B cell (primary cell): ENCODE measurements around the gene SPOCK1. TPM values are rescaled to one million over a fixed set of nuclear protein-coding genes. Genes with fewer than 3 reads are reported as not detected.

Source experiments
- ATAC-seq: fragments of 200-7000 bp; cut with Tn5 transposase; one replicate; pipeline ENCODE4 v1.10.0; 2021; ENCODE audit warnings: low read depth, mild to moderate bottlenecking, moderate number of reproducible peaks, moderate library complexity
- CTCF ChIA-PET: fragments of 350-600 bp; sonication (Branson Sonifier 250); formaldehyde crosslinking; loops from one replicate; lab custom pipeline; 2021; ENCODE audit warnings: antibody characterized with exemption, inconsistent platforms; lab: Charles Lee
- POLR2A ChIA-PET: fragments of 350-600 bp; sonication (Branson Sonifier 250); formaldehyde crosslinking; loops from one replicate; lab custom pipeline; 2021; ENCODE audit warnings: antibody characterized with exemption; lab: Charles Lee
- DNase-seq: peaks from one replicate; pipeline ENCODE4 v3.0.0; 2013
- H2AFZ ChIP-seq: 2 replicates; pipeline ENCODE4 v1.6.1; 2012; ENCODE audit warnings: mild to moderate bottlenecking, low read depth, low read length; ENCODE audit not compliant: insufficient read depth, poor library complexity, severe bottlenecking
- H3K27ac ChIP-seq, 2 donors: 1 replicate in 1 of 2; 2 replicates in 1 of 2; pipeline ENCODE4 v1.5.1; 2012 to 2013; ENCODE audit warnings: low read length in 2 of 2, mild to moderate bottlenecking in 2 of 2, moderate library complexity in 1 of 2
- H3K27me3 ChIP-seq, 4 experiments: fragments of 200-600 bp in 1 of 4; sonication (generic) in 1 of 4; replicated peaks in 1 of 4; 1 replicate in 2 of 4; 2 replicates in 2 of 4; pipeline versions ENCODE4 v1.6.1 to v1.7.0; 2013 to 2016; ENCODE audit warnings: low read length in 3 of 4, mild to moderate bottlenecking in 2 of 4, mixed read lengths in 1 of 4, moderate library complexity in 1 of 4; ENCODE audit not compliant: insufficient read depth in 4 of 4, control insufficient read depth in 3 of 4; ENCODE audit errors: control extremely low read depth in 1 of 4
- H3K36me3 ChIP-seq, 2 experiments: replicated peaks in 1 of 2; 1 replicate in 1 of 2; 2 replicates in 1 of 2; pipeline versions ENCODE4 v1.6.1 to v1.7.1; 2013; ENCODE audit warnings: low read length in 1 of 2; ENCODE audit not compliant: insufficient read depth in 2 of 2, control insufficient read depth in 1 of 2; ENCODE audit errors: control extremely low read depth in 1 of 2, extremely low read depth in 1 of 2
- H3K4me1 ChIP-seq, 2 donors: fragments of 200-600 bp in 1 of 2; sonication (generic) in 1 of 2; 1 replicate in 1 of 2; 2 replicates in 1 of 2; pipeline versions ENCODE4 v1.5.1 to v1.6.1; 2013 to 2017; ENCODE audit warnings: low read length in 2 of 2; ENCODE audit not compliant: control insufficient read depth in 2 of 2, insufficient read depth in 2 of 2
- H3K4me2 ChIP-seq: replicated peaks from 2 replicates; pipeline ENCODE3; 2012; ENCODE audit warnings: mild to moderate bottlenecking, low read depth, low read length; ENCODE audit not compliant: poor library complexity, severe bottlenecking
- H3K4me3 ChIP-seq, 5 experiments: fragments of 200-600 bp in 1 of 5; sonication (generic) in 1 of 5; 1 replicate in 3 of 5; 2 replicates in 2 of 5; pipeline versions ENCODE4 v1.5.1 to v1.7.0; 2011 to 2016; ENCODE audit warnings: low read length in 4 of 5, mild to moderate bottlenecking in 4 of 5, low read depth in 2 of 5, control low read depth in 1 of 5, moderate library complexity in 1 of 5; ENCODE audit not compliant: insufficient read depth in 1 of 5; ENCODE audit errors: control extremely low read depth in 1 of 5, extremely low read depth in 1 of 5
- H3K79me2 ChIP-seq: fragments of 200-600 bp; sonication (generic); one replicate; pipeline ENCODE4 v1.6.0; 2016; ENCODE audit warnings: low read length; ENCODE audit not compliant: control insufficient read depth, insufficient read depth
- H3K9ac ChIP-seq: fragments of 200-600 bp; sonication (generic); 2 replicates; pipeline ENCODE4 v1.6.1; 2017; ENCODE audit warnings: mild to moderate bottlenecking, low read length, moderate library complexity
- H3K9me3 ChIP-seq, 3 donors: one replicate each; pipeline versions ENCODE4 v1.6.1 to v1.7.1; 2013; ENCODE audit warnings: low read length in 2 of 3; ENCODE audit not compliant: control insufficient read depth in 2 of 3, insufficient read depth in 1 of 3; ENCODE audit errors: control extremely low read depth in 1 of 3
- H4K20me1 ChIP-seq: 2 replicates; pipeline ENCODE4 v1.6.0; 2012; ENCODE audit warnings: mild to moderate bottlenecking, low read length; ENCODE audit not compliant: insufficient read depth, control insufficient read depth, poor library complexity, severe bottlenecking
- H3K27ac Mint-ChIP-seq: one replicate; pipeline ENCODE4 v1.8.0; 2021; ENCODE audit warnings: mixed read lengths
- H3K27me3 Mint-ChIP-seq: one replicate; pipeline ENCODE4 v1.8.0; 2021; ENCODE audit warnings: mixed read lengths
- H3K4me1 Mint-ChIP-seq: one replicate; pipeline ENCODE4 v1.8.0; 2021; ENCODE audit warnings: mixed read lengths
- H3K4me3 Mint-ChIP-seq: one replicate; pipeline ENCODE4 v1.8.0; 2021; ENCODE audit warnings: mixed read lengths
- H3K9me3 Mint-ChIP-seq: one replicate; pipeline ENCODE4 v1.8.0; 2022; ENCODE audit warnings: mixed read lengths; ENCODE audit not compliant: insufficient read depth
- CTCF ChIP-seq: fragments of 200-600 bp; IDR thresholded peaks from one replicate; pipeline ENCODE4 v1.8.0; 2022; ENCODE audit warnings: antibody characterized with exemption, mild to moderate bottlenecking
- EZH2 ChIP-seq: IDR thresholded peaks from 2 replicates; pipeline ENCODE4 v1.6.1; 2012; ENCODE audit warnings: borderline replicate concordance, low read depth, mild to moderate bottlenecking, moderate library complexity, low read length; ENCODE audit not compliant: insufficient read depth, poor library complexity, severe bottlenecking
- WGBS: methylation state at CpG from one replicate; pipeline ENCODE4 v1.1.5; 2013; ENCODE audit warnings: missing lambda C conversion rate; ENCODE audit not compliant: insufficient coverage; 5-methylcytosine and 5-hydroxymethylcytosine counted together
- intact Hi-C: fragments of 100-400 bp; cut with micrococcal nuclease; formaldehyde crosslinking; loops from one replicate; pipeline ENCODE4 v1.10.0; 2022
- polyA plus RNA-seq: library from polyadenylated mRNA; depleted of rRNA; stranded (reverse); fragments of >200 nt; gene quantifications from 2 replicates; pipeline ENCODE4 v1.2.3, GENCODE V29; 2012
- total RNA-seq, 2 donors: library from RNA; stranded (reverse); fragments of 120-200 nt in 1 of 2; gene quantifications; 1 replicate in 1 of 2; 2 replicates in 1 of 2; pipeline versions ENCODE4 v1.2.3 to v1.2.4, GENCODE V29; 2013 to 2022

The SPOCK1 gene
- total and polyA plus RNA-seq, 2 donors (not counting 1 experiment from before 2014, with no cell fraction given) = not detected

GRCh38 chr5:137521246-137521645 is 22.1 kb upstream of the SPOCK1 start:
- Histone ChIP-seq H4K20me1 (no peaks in the 10 kb centered on the region), H3K9me3 (peaks cover 0 to 9% (median 0%) of the 10 kb centered on the region in 3 donors), H3K4me2 (no peak overlapping the region), H2AFZ (no peak overlapping the region), H3K27me3 (peaks cover 0 to 5% (median 2%) of the 10 kb centered on the region in 4 experiments), H3K27ac (no peak overlapping the region), H3K79me2 (no peaks in the 10 kb centered on the region), H3K4me3 (no peak overlapping the region), H3K4me1 (no peaks in the 10 kb centered on the region), H3K9ac (no peak overlapping the region), H3K36me3 (no peaks in the 10 kb centered on the region)
- Mint-ChIP-seq H3K4me1 (no peaks in the 10 kb centered on the region), H3K27ac (no peak overlapping the region), H3K4me3 (no peak overlapping the region), H3K27me3 (peaks cover 16% of the 10 kb centered on the region), H3K9me3 (peaks cover 4% of the 10 kb centered on the region)
- 25% methylated on average over 1 of the region's 3 CpGs for WGBS
- POLR2A ChIA-PET = no interaction called here
- ATAC-seq (no peak), DNase-seq (no peak)
- intact Hi-C loops = no loop called here
- CTCF ChIA-PET = no interaction called here
- TF ChIP-seq EZH2 (no peak), CTCF (no peak)

GRCh38 chr5:137516961-137517360 is 17.8 kb upstream of the SPOCK1 start:
- Histone ChIP-seq H3K4me2 (no peak overlapping the region), H3K4me3 (no peak overlapping the region), H3K27ac (no peak overlapping the region), H3K36me3 (no peaks in the 10 kb centered on the region), H2AFZ (no peak overlapping the region), H4K20me1 (no peaks in the 10 kb centered on the region), H3K79me2 (no peaks in the 10 kb centered on the region), H3K27me3 (peaks cover 0 to 6% (median 0%) of the 10 kb centered on the region in 4 experiments), H3K4me1 (no peaks in the 10 kb centered on the region), H3K9ac (no peak overlapping the region), H3K9me3 (peaks cover 0 to 9% (median 0%) of the 10 kb centered on the region in 3 donors)
- H3K9me3 Mint-ChIP-seq = peaks cover 4% of the 10 kb centered on the region
- DNase-seq = no peak
- H3K4me1 Mint-ChIP-seq = no peaks in the 10 kb centered on the region
- intact Hi-C loops = no loop called here
- no peak for ATAC-seq
- ChIA-PET CTCF (no interaction called here), POLR2A (no interaction called here)
- WGBS = 56% methylated on average over 5 of the region's 5 CpGs
- no peak overlapping the region for H3K27ac Mint-ChIP-seq
- H3K27me3 Mint-ChIP-seq = peaks cover 20% of the 10 kb centered on the region
- no peak overlapping the region for H3K4me3 Mint-ChIP-seq
- TF ChIP-seq EZH2 (no peak), CTCF (no peak)
